Measurements from ENCODE around the gene GAB2. TPM values are rescaled to one million over a fixed set of nuclear protein-coding genes. Genes with fewer than 3 reads are reported as not detected.
A peak's percentile ranks its signal among the peaks of the same experiment; 100 is the strongest.

Gene GAB2
- total and polyA plus RNA-seq, 2 of the 13 experiments (the other 11 are each of a cell fraction or from before 2014, with no cell fraction given) = 4.1 to 8.6 TPM

- no peak overlapping the region for H2AFZ ChIP-seq (ENCODE audit: low read length)
- CTCF ChIA-PET (ENCODE audit: low intra/inter-chr PET ratio, low total read pairs) = no interaction called here
- WGBS (ENCODE audit: low lambda C conversion rate) = over 99% methylated on average over 4 of the region's 4 CpGs
These were observed 212.4 kb downstream of the GAB2 start for GRCh38 chr11:78205256-78205655.

GRCh38 chr11:78203184-78203583, 214.4 kb downstream of the GAB2 start:
- ATAC-seq (no peak; the same call in 2 of the 3 replicates), FAIRE-seq (no peak), DNase-seq (ENCODE audit: low spot score) (no peak)
- Histone ChIP-seq H3K27ac (ENCODE audit: extremely low read length, insufficient read depth, low read length) (peak overlapping the region; percentile 61), H3K4me3 (replicated peaks in 1 of 3; ENCODE audit: insufficient read depth in 1 of 3, low read depth in 2 of 3, low read length in 3 of 3) (no peak overlapping the region; a peak in 1 of 6 replicates), H3K27me3 (ENCODE audit: control insufficient read depth in 1 of 2, insufficient read depth in 2 of 2, low read length in 2 of 2) (no peaks in the 10 kb centered on the region), H4K20me1 (ENCODE audit: insufficient read depth, low read length) (no peaks in the 10 kb centered on the region), H2AFZ (ENCODE audit: low read length) (no peak overlapping the region), H3K9me3 (ENCODE audit: low read length) (no peaks in the 10 kb centered on the region), H3K79me2 (ENCODE audit: insufficient read depth, low read length) (no peaks in the 10 kb centered on the region), H3K4me1 (ENCODE audit: insufficient read depth, low read length) (peaks cover 46% of the 10 kb centered on the region), H3K4me2 (ENCODE audit: low read depth, low read length) (peak overlapping the region; percentile 58), H3K9ac (ENCODE audit: insufficient read depth, low read depth, low read length) (peak overlapping the region; percentile 47), H3K36me3 (replicated peaks in 1 of 2; ENCODE audit: control insufficient read depth in 1 of 2, insufficient read depth in 2 of 2, low read length in 2 of 2) (peaks cover 10 to 34% of the 10 kb centered on the region in 2 experiments; a peak in 4 of 5 replicates)
- no TSS peak for BruUV-seq (replicated peaks)
- POLR2A ChIA-PET = interaction anchor here (0.9 to 2.0 kb wide), 7 partner anchors 11 to 124 kb away, joined by 3 to 17 read pairs (median 7); partner anchors contain the start of genes ALG8, KCTD21, NDUFC2 and USP35
- in situ Hi-C loops (cut with HindIII; ENCODE audit: extremely low pct_ligation_motif_present, low pct_unique_long_range_greater_than_20kb) = no loop called here
- CTCF ChIA-PET (ENCODE audit: low intra/inter-chr PET ratio, low total read pairs) = no interaction called here
- TF ChIP-seq ZBTB39 (CRISPR knock-in tag; IDR thresholded peaks at IDR 0.05) = no peak
- TF ChIP-seq ZBTB37 (CRISPR knock-in tag; IDR thresholded peaks at IDR 0.05) = no peak
- TF ChIP-seq ZNF446 (CRISPR knock-in tag; IDR thresholded peaks at IDR 0.05) = no peak
- 0 out of 2 replicates have a peak, but pooled peaks have one; percentile 1 for TF ChIP-seq ZNF350 (CRISPR knock-in tag; IDR thresholded peaks at IDR 0.05; ENCODE audit: borderline replicate concordance, low read depth)
- TF ChIP-seq KAT7 (CRISPR knock-in tag; IDR thresholded peaks at IDR 0.05; ENCODE audit: borderline replicate concordance) = 0 out of 2 replicates have a peak, but pooled peaks have one; percentile 16
- TF ChIP-seq ZBTB4 (CRISPR knock-in tag; IDR thresholded peaks at IDR 0.05; ENCODE audit: borderline replicate concordance) = no peak
- no peak for TF ChIP-seq ZMAT5 (CRISPR knock-in tag; IDR thresholded peaks at IDR 0.05; ENCODE audit: borderline replicate concordance, low read depth)
- TF ChIP-seq ZNF12 (CRISPR knock-in tag; IDR thresholded peaks at IDR 0.05) = no peak
- no peak for TF ChIP-seq ZNF780A (CRISPR knock-in tag; IDR thresholded peaks at IDR 0.05)
- intact Hi-C loops (cut with micrococcal nuclease; ENCODE audit: unreplicated experiment) = loop anchor here (1.0 to 2.0 kb wide), 2 partner anchors 14 to 214 kb away; partner anchors contain the start of genes GAB2, KCTD21 and USP35
- WGBS (ENCODE audit: low lambda C conversion rate) = 83% methylated on average over 10 of the region's 10 CpGs

More at GRCh38 chr11:78205256-78205655, 212.4 kb downstream of the GAB2 start:
- ATAC-seq = no peak
- Histone ChIP-seq H3K36me3 (replicated peaks in 1 of 2; ENCODE audit: control insufficient read depth in 1 of 2, insufficient read depth in 2 of 2, low read length in 2 of 2) (peaks cover 10 to 27% of the 10 kb centered on the region in 2 experiments; a peak in 4 of 5 replicates), H3K27ac (ENCODE audit: extremely low read length, insufficient read depth, low read length) (no peak overlapping the region), H3K9ac (ENCODE audit: insufficient read depth, low read depth, low read length) (no peak overlapping the region), H3K4me3 (replicated peaks in 1 of 3; ENCODE audit: insufficient read depth in 1 of 3, low read depth in 2 of 3, low read length in 3 of 3) (no peak overlapping the region), H4K20me1 (ENCODE audit: insufficient read depth, low read length) (no peaks in the 10 kb centered on the region), H3K27me3 (ENCODE audit: control insufficient read depth in 1 of 2, insufficient read depth in 2 of 2, low read length in 2 of 2) (no peaks in the 10 kb centered on the region), H3K4me2 (ENCODE audit: low read depth, low read length) (no peak overlapping the region), H3K79me2 (ENCODE audit: insufficient read depth, low read length) (no peaks in the 10 kb centered on the region), H3K4me1 (ENCODE audit: insufficient read depth, low read length) (peaks cover 50% of the 10 kb centered on the region), H3K9me3 (ENCODE audit: low read length) (no peaks in the 10 kb centered on the region)
- no peak for DNase-seq (ENCODE audit: low spot score)
- no peak for TF ChIP-seq ARNT2 (CRISPR knock-in tag; IDR thresholded peaks at IDR 0.05; ENCODE audit: low read depth)
- no peak for TF ChIP-seq IKZF4 (CRISPR knock-in tag; IDR thresholded peaks at IDR 0.05; ENCODE audit: borderline replicate concordance, low read depth, not compliant biosample characterization)
- POLR2A ChIA-PET = no interaction called here
- in situ Hi-C loops (cut with HindIII; ENCODE audit: extremely low pct_ligation_motif_present, low pct_unique_long_range_greater_than_20kb) (no loop called here), intact Hi-C loops (cut with micrococcal nuclease; ENCODE audit: unreplicated experiment) (no loop called here)
- no TSS peak for BruUV-seq (replicated peaks)
- FAIRE-seq = no peak
